Vagina (tissue), 2 donors: Measurements from ENCODE around the gene SLC22A23. TPM values are rescaled to one million over a fixed set of nuclear protein-coding genes. Genes with fewer than 3 reads are reported as not detected.

Source experiments
- DNase-seq, 2 donors: peaks; one replicate each; pipeline ENCODE4 v3.0.0-alpha.2; 2017; ENCODE audit errors: extremely low spot score in 2 of 2
- H3K27ac ChIP-seq: fragments of 200-600 bp; sonication (generic); one replicate; pipeline ENCODE4 v1.5.1; 2019
- H3K27me3 ChIP-seq: fragments of 200-600 bp; sonication (generic); one replicate; pipeline ENCODE4 v1.5.1; 2019
- H3K36me3 ChIP-seq, 2 donors: fragments of 200-600 bp; sonication (generic); one replicate each; pipeline ENCODE4 v1.5.1; 2017 to 2019
- H3K4me1 ChIP-seq: fragments of 200-600 bp; sonication (generic); one replicate; pipeline ENCODE4 v1.5.1; 2019
- H3K4me3 ChIP-seq, 2 donors: fragments of 200-600 bp; sonication (generic); 1 replicate in 1 of 2; 2 replicates in 1 of 2; pipeline ENCODE4 v1.5.1; 2016 to 2019
- H3K9me3 ChIP-seq: fragments of 200-600 bp; sonication (generic); one replicate; pipeline ENCODE4 v1.5.1; 2019
- POLR2A ChIP-seq, 2 donors: fragments of 450-650 bp; IDR thresholded peaks; one replicate each; pipeline ENCODE4 v1.6.1; 2017; ENCODE audit warnings: antibody characterized with exemption in 2 of 2, mild to moderate bottlenecking in 2 of 2, moderate library complexity in 2 of 2
- POLR2AphosphoS5 ChIP-seq, 2 donors: sonication (generic); formaldehyde crosslinking; IDR thresholded peaks; one replicate each; pipeline ENCODE4 v1.9.0; 2017; ENCODE audit warnings: antibody characterized with exemption in 2 of 2, mild to moderate bottlenecking in 2 of 2, low read depth in 1 of 2; ENCODE audit not compliant: insufficient read depth in 1 of 2
- intact Hi-C: fragments of 100-400 bp; cut with DNase I; formaldehyde crosslinking; loops from one replicate; pipeline ENCODE4 v1.15.1; 2023
- total RNA-seq: library from RNA; depleted of rRNA; stranded (reverse); fragments of >200 nt; gene quantifications from one replicate; pipeline ENCODE4 v1.2.3, GENCODE V29; 2016
- TF ChIP-seq, protein P1 (sequence below), 3 experiments: fragments of 450-650 bp in 2 of 3; fragments of 200-600 bp in 1 of 3; sonication (generic) in 1 of 3; IDR thresholded peaks; one replicate each; pipeline ENCODE4 v1.5.1; 2017 to 2019; ENCODE audit warnings: antibody characterized with exemption in 3 of 3, mild to moderate bottlenecking in 2 of 3, moderate library complexity in 2 of 3

The SLC22A23 gene
- total RNA-seq, 1 donor from 2014 or later: 40.5 TPM

DNA sequence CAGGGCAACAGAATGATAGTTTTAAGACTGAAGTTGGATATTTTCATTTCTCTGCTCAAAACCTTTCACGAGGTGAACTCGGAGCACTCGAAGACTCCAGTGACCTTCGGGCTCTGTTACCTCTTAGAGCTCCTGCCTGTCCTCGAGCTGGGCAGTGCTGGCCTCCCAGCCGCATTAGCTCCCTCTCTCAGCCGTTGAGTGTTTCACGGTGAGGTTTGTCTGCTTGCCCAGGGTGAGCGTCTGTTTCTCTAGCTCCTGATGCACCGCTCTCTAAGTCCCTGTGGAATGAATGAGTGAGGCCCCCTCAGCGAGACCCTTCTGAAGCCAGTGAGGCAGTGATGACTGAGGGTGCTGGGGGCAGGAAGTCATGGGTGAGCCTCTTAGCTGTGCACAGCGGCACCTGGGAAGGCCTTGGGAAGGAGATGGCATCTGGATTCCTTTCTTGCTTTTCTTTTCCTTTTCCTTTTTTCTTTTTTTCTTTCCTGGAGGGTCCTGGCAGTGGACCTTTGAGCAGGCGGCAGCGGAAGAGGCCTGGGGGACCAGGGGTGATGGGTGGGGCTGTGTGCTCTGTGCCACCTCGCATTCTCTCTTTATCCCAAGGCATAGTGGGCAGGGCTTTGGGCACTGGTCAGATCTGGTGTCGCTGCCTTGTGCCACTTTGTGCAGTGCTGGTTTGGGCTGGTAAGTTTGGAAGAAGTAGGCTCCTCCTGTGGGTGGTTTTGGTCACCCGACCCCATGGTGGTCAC, 195.9 kb downstream of the SLC22A23 start:
- no peak for TF ChIP-seq POLR2AphosphoS5 (IDR thresholded peaks at IDR 0.05; ENCODE audit: insufficient read depth in 1 of 2, low read depth in 1 of 2)
- TF ChIP-seq, protein P1, sequence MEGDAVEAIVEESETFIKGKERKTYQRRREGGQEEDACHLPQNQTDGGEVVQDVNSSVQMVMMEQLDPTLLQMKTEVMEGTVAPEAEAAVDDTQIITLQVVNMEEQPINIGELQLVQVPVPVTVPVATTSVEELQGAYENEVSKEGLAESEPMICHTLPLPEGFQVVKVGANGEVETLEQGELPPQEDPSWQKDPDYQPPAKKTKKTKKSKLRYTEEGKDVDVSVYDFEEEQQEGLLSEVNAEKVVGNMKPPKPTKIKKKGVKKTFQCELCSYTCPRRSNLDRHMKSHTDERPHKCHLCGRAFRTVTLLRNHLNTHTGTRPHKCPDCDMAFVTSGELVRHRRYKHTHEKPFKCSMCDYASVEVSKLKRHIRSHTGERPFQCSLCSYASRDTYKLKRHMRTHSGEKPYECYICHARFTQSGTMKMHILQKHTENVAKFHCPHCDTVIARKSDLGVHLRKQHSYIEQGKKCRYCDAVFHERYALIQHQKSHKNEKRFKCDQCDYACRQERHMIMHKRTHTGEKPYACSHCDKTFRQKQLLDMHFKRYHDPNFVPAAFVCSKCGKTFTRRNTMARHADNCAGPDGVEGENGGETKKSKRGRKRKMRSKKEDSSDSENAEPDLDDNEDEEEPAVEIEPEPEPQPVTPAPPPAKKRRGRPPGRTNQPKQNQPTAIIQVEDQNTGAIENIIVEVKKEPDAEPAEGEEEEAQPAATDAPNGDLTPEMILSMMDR (IDR thresholded peaks at IDR 0.05): no peak
- TF ChIP-seq POLR2A (IDR thresholded peaks at IDR 0.05): no peak
- no peak overlapping the region for H3K4me3 ChIP-seq
- H3K4me1 ChIP-seq: peaks cover 54% of the 10 kb centered on the region

DNA sequence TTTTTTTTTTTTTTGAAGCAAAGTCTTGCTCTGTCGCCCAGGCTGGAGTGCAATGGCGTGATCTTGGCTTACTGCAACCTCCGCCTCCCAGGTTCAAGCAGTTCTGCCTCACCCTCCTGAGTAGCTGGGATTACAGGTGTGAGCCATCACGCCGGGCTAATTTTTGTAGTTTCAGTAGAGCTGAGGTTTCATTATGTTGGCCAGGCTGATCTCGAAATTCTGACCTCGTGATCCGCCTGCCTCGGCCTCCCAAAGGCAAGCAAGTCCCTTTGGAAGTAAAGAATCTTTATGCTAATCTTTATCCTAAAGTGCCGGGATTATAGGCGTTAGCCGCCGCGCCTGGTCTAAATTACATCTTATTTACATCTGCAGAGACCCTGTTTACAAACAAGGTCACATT, 196.6 kb downstream of the SLC22A23 start:
- no peak for TF ChIP-seq POLR2A (IDR thresholded peaks at IDR 0.05)
- no peak for TF ChIP-seq POLR2AphosphoS5 (IDR thresholded peaks at IDR 0.05; ENCODE audit: insufficient read depth in 1 of 2, low read depth in 1 of 2)
- TF ChIP-seq, protein P1 (IDR thresholded peaks at IDR 0.05): no peak
- DNase-seq: no peak
- Histone ChIP-seq H3K27me3 (no peaks in the 10 kb centered on the region), H3K9me3 (no peaks in the 10 kb centered on the region), H3K4me3 (peak overlapping the region in 1 of 2 donors; percentile 81), H3K36me3 (peaks cover 0 to 13% of the 10 kb centered on the region in 2 donors), H3K4me1 (peaks cover 51% of the 10 kb centered on the region), H3K27ac (no peak overlapping the region)
- intact Hi-C loops: no loop called here

More for the DNA sequence above, 195.9 kb downstream of the SLC22A23 start:
- DNase-seq: no peak
- intact Hi-C loops: no loop called here
- no peaks in the 10 kb centered on the region for H3K27me3 ChIP-seq
- no peaks in the 10 kb centered on the region for H3K9me3 ChIP-seq
- H3K27ac ChIP-seq: no peak overlapping the region
- peaks cover 0 to 13% of the 10 kb centered on the region in 2 donors for H3K36me3 ChIP-seq

DNA sequence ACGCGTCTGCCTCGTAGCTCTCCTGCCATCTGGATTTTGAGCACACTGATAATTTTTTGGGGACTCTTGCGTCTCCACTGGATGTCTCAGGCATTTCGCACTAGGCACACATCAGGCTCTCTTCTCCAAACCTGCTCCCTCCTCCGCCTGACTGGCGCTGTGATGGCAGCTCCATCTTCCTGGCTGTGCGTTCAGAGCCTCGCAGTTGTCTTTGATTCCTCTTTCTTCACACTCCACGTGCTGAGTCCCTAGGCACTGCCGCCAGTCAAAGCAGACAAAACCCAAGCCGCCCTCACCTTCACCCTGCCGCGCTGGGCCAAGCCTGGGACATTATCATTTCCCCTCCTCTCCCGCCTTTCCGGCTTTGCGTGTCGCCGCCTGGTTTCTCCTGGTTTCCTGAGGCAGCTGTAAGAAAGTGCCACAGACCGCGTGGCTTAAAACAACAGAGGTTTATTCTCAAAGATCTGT, 197.3 kb downstream of the SLC22A23 start:
- no peaks in the 10 kb centered on the region for H3K9me3 ChIP-seq
- H3K27me3 ChIP-seq: no peaks in the 10 kb centered on the region
- H3K4me3 ChIP-seq: peak overlapping the region; percentile 67 to 81
- no peak for TF ChIP-seq POLR2AphosphoS5 (IDR thresholded peaks at IDR 0.05; ENCODE audit: insufficient read depth in 1 of 2, low read depth in 1 of 2)
- no peak for TF ChIP-seq POLR2A (IDR thresholded peaks at IDR 0.05)
- TF ChIP-seq, protein P1 (IDR thresholded peaks at IDR 0.05): no peak
- H3K4me1 ChIP-seq: peaks cover 49% of the 10 kb centered on the region
- peaks cover 0 to 13% of the 10 kb centered on the region in 2 donors for H3K36me3 ChIP-seq
- intact Hi-C loops: loop anchor here (5.0 kb wide), 2 partner anchors 137 to 317 kb away; no protein-coding TSS in a partner anchor
- H3K27ac ChIP-seq: peak overlapping the region; percentile 77
- DNase-seq: no peak

DNA sequence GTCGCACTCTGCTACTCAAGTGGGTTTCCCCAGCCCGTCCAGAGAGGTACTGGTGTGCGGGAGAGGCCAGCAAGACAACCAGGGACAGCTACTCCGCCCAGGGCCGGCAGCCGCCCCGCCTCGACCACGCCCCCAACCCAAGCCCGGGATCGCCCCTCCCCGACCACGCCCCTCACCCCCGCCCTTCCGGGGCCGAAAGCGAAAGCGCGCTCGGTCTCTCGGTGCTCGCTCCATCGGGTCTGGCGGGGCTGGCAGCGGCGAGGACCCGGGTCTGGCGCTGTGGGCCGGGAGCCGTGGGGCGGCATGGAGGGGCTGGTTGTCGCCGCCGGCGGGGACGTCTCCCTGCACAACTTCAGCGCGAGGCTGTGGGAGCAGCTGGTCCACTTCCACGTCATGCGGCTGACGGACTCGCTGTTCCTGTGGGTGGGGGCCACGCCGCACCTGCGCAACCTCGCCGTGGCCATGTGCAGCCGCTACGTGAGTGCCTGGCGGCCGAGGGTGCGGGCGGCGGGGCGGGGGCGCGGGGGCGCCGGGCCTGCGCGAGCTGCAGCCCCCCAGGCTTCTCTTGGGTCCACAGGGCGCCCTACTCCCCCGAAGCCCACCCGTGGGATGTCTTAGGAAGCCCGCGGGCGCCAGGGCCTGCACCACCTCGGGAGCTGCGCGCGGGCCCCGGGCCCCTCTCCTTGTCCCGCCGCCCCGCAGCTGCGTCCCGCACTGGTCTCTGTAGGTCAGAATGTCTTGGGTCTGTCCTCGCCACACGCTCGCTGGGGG, 197.9 kb downstream of the SLC22A23 start, which contains the start of gene PSMG4:
PSMG4 (plus strand) TSS at position 228 of the 771 bp plus-strand sequence; CDS start at position 304, 76 bp downstream.
- H3K9me3 ChIP-seq: no peaks in the 10 kb centered on the region
- DNase-seq: no peak
- H3K36me3 ChIP-seq: peaks cover 0 to 8% of the 10 kb centered on the region in 2 donors
- H3K4me3 ChIP-seq: peak within 1 kb of the TSS; percentile 67 to 81
- H3K27ac ChIP-seq: peak within 1 kb of the TSS; percentile 77
- TF ChIP-seq POLR2AphosphoS5 (IDR thresholded peaks at IDR 0.05; ENCODE audit: insufficient read depth in 1 of 2, low read depth in 1 of 2): peak; percentile 50 to 83
- TF ChIP-seq, protein P1 (IDR thresholded peaks at IDR 0.05): peak in 1 of 3 experiments; percentile 19
- TF ChIP-seq POLR2A (IDR thresholded peaks at IDR 0.05): peak in 1 of 2 donors; percentile 26
- intact Hi-C loops: loop anchor here (5.0 kb wide), 2 partner anchors 137 to 317 kb away; no protein-coding TSS in a partner anchor
- H3K4me1 ChIP-seq: peaks cover 44% of the 10 kb centered on the region
- no peaks in the 10 kb centered on the region for H3K27me3 ChIP-seq
